ENCODE measurements around the gene CREM. TPM values are rescaled to one million over a fixed set of nuclear protein-coding genes. Genes with fewer than 3 reads are reported as not detected.

CREM gene
- polyA plus RNA-seq, 3 donors = 11.4 to 12.4 (median 12.1) TPM

DNA sequence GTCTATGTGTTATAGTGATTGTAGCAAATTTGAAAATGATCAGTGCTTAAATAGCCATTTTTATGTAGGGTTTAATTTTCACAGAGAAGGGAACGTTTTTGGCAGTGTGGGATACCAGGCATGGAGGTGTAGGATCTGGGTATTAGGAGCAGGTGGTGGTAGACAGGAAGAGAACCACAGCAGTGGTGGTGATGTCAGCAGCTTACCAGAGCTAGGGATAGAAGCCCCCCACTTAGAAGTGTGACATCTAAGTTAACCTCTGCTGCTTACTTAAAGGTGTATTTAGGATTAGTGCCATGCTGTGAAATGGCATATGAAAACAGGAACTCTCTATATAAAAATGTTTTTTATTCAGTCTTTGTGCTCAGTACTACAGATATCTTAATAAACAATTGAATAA lies 73.8 kb downstream of the CREM start:
- 75% methylated on average over 1 of the region's 1 CpG for WGBS (ENCODE audit: insufficient coverage)
- peaks cover 7 to 9% of the 10 kb centered on the region in 2 donors for H3K4me1 ChIP-seq (ENCODE audit: control insufficient read depth in 1 of 2, insufficient read depth in 2 of 2, low read length in 2 of 2)
- H3K4me3 Mint-ChIP-seq = no peak overlapping the region
- H3K4me2 ChIP-seq (replicated peaks; ENCODE audit: extremely low read depth, low read length, poor library complexity, severe bottlenecking) = no peak overlapping the region
- H3K27ac ChIP-seq (ENCODE audit: low read depth in 1 of 2, low read length in 2 of 2) = no peak overlapping the region
- H3K27me3 Mint-ChIP-seq (ENCODE audit: low read depth in 3 of 3) = peaks cover 0 to 2% (median under 1%) of the 10 kb centered on the region in 3 donors
- H3K27me3 ChIP-seq (ENCODE audit: control insufficient read depth in 2 of 2, insufficient read depth in 2 of 2, low read length in 2 of 2) = no peaks in the 10 kb centered on the region
- H3K9me3 ChIP-seq (replicated peaks in 1 of 2; ENCODE audit: control insufficient read depth in 1 of 2, insufficient read depth in 1 of 2, low read length in 2 of 2) = no peaks in the 10 kb centered on the region
- H2AFZ ChIP-seq (ENCODE audit: insufficient read depth, low read depth, low read length, poor library complexity, severe bottlenecking) = no peak overlapping the region
- H3K4me1 Mint-ChIP-seq = peaks cover 7% of the 10 kb centered on the region
- H3K9ac ChIP-seq (ENCODE audit: insufficient read depth, low read length, poor library complexity, severe bottlenecking) = no peak overlapping the region
- H3K4me3 ChIP-seq (replicated peaks in 1 of 3; ENCODE audit: low read depth in 2 of 3, low read length in 3 of 3) = no peak overlapping the region
- no peak overlapping the region for H3K27ac Mint-ChIP-seq
- H4K20me1 ChIP-seq (ENCODE audit: insufficient read depth, low read length) = no peaks in the 10 kb centered on the region
- peaks cover 0 to 3% (median 0%) of the 10 kb centered on the region in 7 donors for H3K9me3 Mint-ChIP-seq
- DNase-seq = no peak
- no peaks in the 10 kb centered on the region for H3K36me3 Mint-ChIP-seq
- H3K36me3 ChIP-seq (replicated peaks in 1 of 2; ENCODE audit: control insufficient read depth in 1 of 2, insufficient read depth in 2 of 2, low read length in 2 of 2) = no peaks in the 10 kb centered on the region
- TF ChIP-seq, protein P1, sequence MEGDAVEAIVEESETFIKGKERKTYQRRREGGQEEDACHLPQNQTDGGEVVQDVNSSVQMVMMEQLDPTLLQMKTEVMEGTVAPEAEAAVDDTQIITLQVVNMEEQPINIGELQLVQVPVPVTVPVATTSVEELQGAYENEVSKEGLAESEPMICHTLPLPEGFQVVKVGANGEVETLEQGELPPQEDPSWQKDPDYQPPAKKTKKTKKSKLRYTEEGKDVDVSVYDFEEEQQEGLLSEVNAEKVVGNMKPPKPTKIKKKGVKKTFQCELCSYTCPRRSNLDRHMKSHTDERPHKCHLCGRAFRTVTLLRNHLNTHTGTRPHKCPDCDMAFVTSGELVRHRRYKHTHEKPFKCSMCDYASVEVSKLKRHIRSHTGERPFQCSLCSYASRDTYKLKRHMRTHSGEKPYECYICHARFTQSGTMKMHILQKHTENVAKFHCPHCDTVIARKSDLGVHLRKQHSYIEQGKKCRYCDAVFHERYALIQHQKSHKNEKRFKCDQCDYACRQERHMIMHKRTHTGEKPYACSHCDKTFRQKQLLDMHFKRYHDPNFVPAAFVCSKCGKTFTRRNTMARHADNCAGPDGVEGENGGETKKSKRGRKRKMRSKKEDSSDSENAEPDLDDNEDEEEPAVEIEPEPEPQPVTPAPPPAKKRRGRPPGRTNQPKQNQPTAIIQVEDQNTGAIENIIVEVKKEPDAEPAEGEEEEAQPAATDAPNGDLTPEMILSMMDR (IDR thresholded peaks at IDR 0.05) = no peak
- intact Hi-C loops (cut with micrococcal nuclease) = no loop called here
- no peaks in the 10 kb centered on the region for H3K79me2 ChIP-seq (ENCODE audit: insufficient read depth, low read length)

DNA sequence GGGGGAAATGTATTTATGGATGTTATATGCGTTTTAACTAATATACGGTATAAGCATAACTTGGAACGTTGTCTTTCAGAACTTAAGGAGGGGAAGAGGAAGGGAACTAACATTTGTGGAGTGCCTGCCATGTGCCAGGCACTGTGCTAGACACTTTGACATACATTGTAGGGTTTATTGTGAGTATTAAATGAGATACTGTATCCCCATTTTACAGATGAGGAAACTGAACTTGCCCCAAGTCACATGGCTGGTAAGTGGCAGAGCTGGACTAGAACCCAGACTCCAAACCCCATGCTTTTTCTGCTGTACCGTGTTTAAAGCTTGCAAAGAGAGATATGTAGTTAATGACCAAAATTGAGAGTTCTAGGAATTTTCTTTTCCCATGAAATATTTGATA lies 74.6 kb downstream of the CREM start:
- peaks cover 0 to 3% (median 0%) of the 10 kb centered on the region in 7 donors for H3K9me3 Mint-ChIP-seq
- no peaks in the 10 kb centered on the region for H3K4me1 Mint-ChIP-seq
- H3K36me3 Mint-ChIP-seq = no peaks in the 10 kb centered on the region
- Histone ChIP-seq H3K27ac (ENCODE audit: low read depth in 1 of 2, low read length in 2 of 2) (no peak overlapping the region), H3K9ac (ENCODE audit: insufficient read depth, low read length, poor library complexity, severe bottlenecking) (no peak overlapping the region), H3K27me3 (ENCODE audit: control insufficient read depth in 2 of 2, insufficient read depth in 2 of 2, low read length in 2 of 2) (no peaks in the 10 kb centered on the region), H3K4me3 (replicated peaks in 1 of 3; ENCODE audit: low read depth in 2 of 3, low read length in 3 of 3) (no peak overlapping the region), H3K79me2 (ENCODE audit: insufficient read depth, low read length) (no peaks in the 10 kb centered on the region), H3K9me3 (replicated peaks in 1 of 2; ENCODE audit: control insufficient read depth in 1 of 2, insufficient read depth in 1 of 2, low read length in 2 of 2) (no peaks in the 10 kb centered on the region), H3K4me1 (ENCODE audit: control insufficient read depth in 1 of 2, insufficient read depth in 2 of 2, low read length in 2 of 2) (peaks cover 1 to 3% of the 10 kb centered on the region in 2 donors), H2AFZ (ENCODE audit: insufficient read depth, low read depth, low read length, poor library complexity, severe bottlenecking) (no peak overlapping the region), H3K36me3 (replicated peaks in 1 of 2; ENCODE audit: control insufficient read depth in 1 of 2, insufficient read depth in 2 of 2, low read length in 2 of 2) (no peaks in the 10 kb centered on the region), H3K4me2 (replicated peaks; ENCODE audit: extremely low read depth, low read length, poor library complexity, severe bottlenecking) (no peak overlapping the region), H4K20me1 (ENCODE audit: insufficient read depth, low read length) (no peaks in the 10 kb centered on the region)
- intact Hi-C loops (cut with micrococcal nuclease) = no loop called here
- H3K27me3 Mint-ChIP-seq (ENCODE audit: low read depth in 3 of 3) = peaks cover 0 to 3% (median 2%) of the 10 kb centered on the region in 3 donors
- H3K4me3 Mint-ChIP-seq = no peak overlapping the region
- no peak for DNase-seq
- H3K27ac Mint-ChIP-seq = peak overlapping the region in 1 of 7 donors; percentile 14
- TF ChIP-seq, protein P1 (IDR thresholded peaks at IDR 0.05) = no peak
- WGBS (ENCODE audit: insufficient coverage) = 92% methylated on average over 3 of the region's 4 CpGs

Data from CD14-positive monocyte (primary cell).